VCaP (cell line): ENCODE results near the gene GPR155.
"Not testable (repeated sequence)": the region's sequence is repeated elsewhere in the genome, so short reads cannot be mapped to it uniquely, and the experiment has no call there.

ENCODE experiments used
- H3K27ac ChIP-seq: fragments of 450-650 bp; 2 replicates; pipeline ENCODE4 v1.5.1; 2017
- TF ChIP-seq, protein P1 (sequence below): fragments of 450-650 bp; conservative IDR thresholded peaks from 2 replicates; pipeline ENCODE4 v1.5.1; 2017; ENCODE audit warnings: mild to moderate bottlenecking, moderate library complexity

Gene GPR155

GRCh38 chr2:174395284-174395968 lies 91.4 kb downstream of the GPR155 start, which contains the start of gene SCRN3:
TSS of gene SCRN3 (plus strand) at chr2:174395730. CDS start at chr2:174398284, 2,554 bp downstream.
- TF ChIP-seq, protein P1, sequence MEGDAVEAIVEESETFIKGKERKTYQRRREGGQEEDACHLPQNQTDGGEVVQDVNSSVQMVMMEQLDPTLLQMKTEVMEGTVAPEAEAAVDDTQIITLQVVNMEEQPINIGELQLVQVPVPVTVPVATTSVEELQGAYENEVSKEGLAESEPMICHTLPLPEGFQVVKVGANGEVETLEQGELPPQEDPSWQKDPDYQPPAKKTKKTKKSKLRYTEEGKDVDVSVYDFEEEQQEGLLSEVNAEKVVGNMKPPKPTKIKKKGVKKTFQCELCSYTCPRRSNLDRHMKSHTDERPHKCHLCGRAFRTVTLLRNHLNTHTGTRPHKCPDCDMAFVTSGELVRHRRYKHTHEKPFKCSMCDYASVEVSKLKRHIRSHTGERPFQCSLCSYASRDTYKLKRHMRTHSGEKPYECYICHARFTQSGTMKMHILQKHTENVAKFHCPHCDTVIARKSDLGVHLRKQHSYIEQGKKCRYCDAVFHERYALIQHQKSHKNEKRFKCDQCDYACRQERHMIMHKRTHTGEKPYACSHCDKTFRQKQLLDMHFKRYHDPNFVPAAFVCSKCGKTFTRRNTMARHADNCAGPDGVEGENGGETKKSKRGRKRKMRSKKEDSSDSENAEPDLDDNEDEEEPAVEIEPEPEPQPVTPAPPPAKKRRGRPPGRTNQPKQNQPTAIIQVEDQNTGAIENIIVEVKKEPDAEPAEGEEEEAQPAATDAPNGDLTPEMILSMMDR, result no peak
- H3K27ac ChIP-seq, result peak within 1 kb of the TSS; percentile 77

- TF ChIP-seq, protein P1, result no peak
- H3K27ac ChIP-seq, result no peak overlapping the region
Observed at GRCh38 chr2:174392706-174393105, 94.1 kb downstream of the GPR155 start.

DNA sequence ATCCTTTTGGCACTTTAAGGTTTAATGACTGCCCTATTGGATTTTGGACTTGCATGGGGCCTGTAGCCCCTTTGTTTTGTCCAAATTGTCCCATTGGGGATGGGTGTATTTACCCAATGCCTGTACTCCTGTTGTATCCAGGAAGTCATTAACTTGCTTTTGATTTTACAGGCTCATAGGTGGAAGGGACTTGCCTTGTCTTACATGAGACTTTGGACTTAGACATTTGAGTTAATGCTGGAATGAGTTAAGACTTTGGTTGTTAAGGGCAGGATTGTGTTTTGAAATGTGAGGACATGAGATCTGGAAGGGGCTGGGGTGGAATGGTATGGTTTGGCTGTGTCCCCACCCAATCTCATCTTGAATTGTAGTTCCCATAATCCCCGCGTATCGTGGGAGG lies 96.5 kb downstream of the GPR155 start:
- not testable (repeated sequence) for H3K27ac ChIP-seq

GRCh38 chr2:174389542-174389941 lies 97.3 kb downstream of the GPR155 start:
- TF ChIP-seq, protein P1, result no peak
- no peak overlapping the region for H3K27ac ChIP-seq

DNA sequence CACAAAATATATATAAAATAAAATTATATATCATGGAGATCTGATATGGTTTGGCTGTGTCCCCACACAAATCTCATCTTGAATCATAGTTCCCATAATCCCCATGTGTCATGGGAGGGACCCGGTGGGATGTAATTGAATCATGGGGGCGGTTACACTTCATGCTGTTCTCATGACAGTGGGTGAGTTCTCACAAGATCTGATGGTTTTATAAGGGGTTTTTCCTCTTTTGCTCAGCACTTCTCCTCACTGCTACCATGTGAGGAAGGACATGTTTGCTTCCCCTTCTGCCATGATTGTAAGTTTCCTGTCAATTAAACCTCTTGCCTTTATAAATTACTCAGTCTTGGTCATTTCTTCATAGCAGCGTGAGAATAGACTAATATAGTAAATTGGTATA lies 98.1 kb downstream of the GPR155 start:
- H3K27ac ChIP-seq, result not testable (repeated sequence)

DNA sequence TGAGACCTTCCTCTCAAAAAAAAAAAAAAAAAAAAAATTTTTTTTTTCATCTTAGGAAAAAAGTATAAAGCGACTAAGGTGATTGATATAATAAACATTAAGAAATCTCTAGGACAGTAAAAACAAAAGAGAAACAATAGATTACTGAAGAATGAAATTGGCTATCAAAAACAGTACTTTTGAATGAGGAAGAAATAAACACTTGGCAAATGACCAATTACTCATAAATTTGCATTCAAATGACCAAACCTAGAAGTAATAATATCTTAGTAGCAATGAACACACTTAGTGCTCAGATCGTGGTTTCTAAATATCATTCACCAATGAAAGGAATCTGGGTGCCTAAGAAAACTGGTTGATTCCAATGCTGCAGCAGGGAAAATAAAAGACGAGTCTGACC lies 101.6 kb downstream of the GPR155 start:
- TF ChIP-seq, protein P1, result no peak
- no peak overlapping the region for H3K27ac ChIP-seq

DNA sequence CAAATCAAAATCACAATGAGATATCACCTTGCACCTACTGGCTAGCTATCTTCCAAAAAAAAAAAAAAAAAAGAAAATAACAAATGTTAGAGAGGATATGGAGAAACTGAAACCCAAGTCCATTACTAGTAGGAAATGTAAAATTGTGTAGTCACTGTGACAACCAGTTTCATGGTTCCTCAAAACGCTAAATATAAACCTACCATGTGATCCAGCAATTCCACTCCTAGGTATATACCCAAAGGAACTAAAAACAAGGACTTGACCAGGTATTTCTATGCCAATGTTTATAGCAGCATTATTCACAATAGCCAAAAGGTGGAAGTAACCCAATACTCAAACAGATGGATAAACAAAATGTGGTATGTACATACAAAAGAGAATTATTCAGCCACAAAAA lies 103.0 kb downstream of the GPR155 start:
- no peak overlapping the region for H3K27ac ChIP-seq
- TF ChIP-seq, protein P1, result no peak
